Esophagus squamous epithelium (tissue), 5 donors: Measurements from ENCODE around the gene RBBP4. TPM values are rescaled to one million over a fixed set of nuclear protein-coding genes. Genes with fewer than 3 reads are reported as not detected.
A peak's percentile ranks its signal among the peaks of the same experiment; 100 is the strongest.
"Not testable (repeated sequence)": the region's sequence is repeated elsewhere in the genome, so short reads cannot be mapped to it uniquely, and the experiment has no call there.

ENCODE experiments used
- DNase-seq: peaks from one replicate; lab custom pipeline; 2025; lab: John Stamatoyannopoulos, UW
- H3K27ac ChIP-seq, 4 donors: fragments of 200-600 bp; sonication (generic); one replicate each; pipeline ENCODE4 v1.5.1; 2016 to 2019; ENCODE audit warnings: mild to moderate bottlenecking in 1 of 4
- H3K27me3 ChIP-seq, 4 donors: fragments of 200-600 bp; sonication (generic); 1 replicate in 3 of 4; 2 replicates in 1 of 4; pipeline versions ENCODE4 v1.5.1 to v1.6.0; 2017 to 2021; ENCODE audit warnings: antibody characterized with exemption in 1 of 4
- H3K36me3 ChIP-seq, 3 donors: fragments of 200-600 bp; sonication (generic); one replicate each; pipeline ENCODE4 v1.5.1; 2016 to 2019
- H3K4me1 ChIP-seq, 3 donors: fragments of 200-600 bp; sonication (generic); one replicate each; pipeline ENCODE4 v1.5.1; 2017 to 2019
- H3K4me3 ChIP-seq, 4 donors: fragments of 200-600 bp; sonication (generic); 1 replicate in 3 of 4; 2 replicates in 1 of 4; pipeline ENCODE4 v1.5.1; 2016 to 2019; ENCODE audit warnings: mild to moderate bottlenecking in 2 of 4, moderate library complexity in 1 of 4
- H3K9me3 ChIP-seq, 3 donors: fragments of 200-600 bp; sonication (generic); one replicate each; pipeline ENCODE4 v1.5.1; 2016 to 2019
- POLR2A ChIP-seq, 4 donors: fragments of 450-650 bp; IDR thresholded peaks; one replicate each; pipeline ENCODE4 v1.6.1; 2017; ENCODE audit warnings: antibody characterized with exemption in 4 of 4, mild to moderate bottlenecking in 4 of 4, moderate library complexity in 3 of 4
- WGBS, 2 donors: methylation state at CpG; one replicate each; pipeline ENCODE4 v1.1.5; 2018; 5-methylcytosine and 5-hydroxymethylcytosine counted together
- intact Hi-C: fragments of 100-400 bp; cut with DNase I; formaldehyde crosslinking; loops from one replicate; pipeline ENCODE4 v1.15.0; 2022
- total RNA-seq, 4 donors: library from RNA; depleted of rRNA; stranded (reverse); fragments of >200 nt; gene quantifications; one replicate each; pipeline ENCODE4 v1.1.0, GENCODE V29; 2016
- TF ChIP-seq, protein P1 (sequence below), 6 experiments: fragments of 450-650 bp in 4 of 6; fragments of 200-600 bp in 2 of 6; sonication (generic) in 2 of 6; IDR thresholded peaks; one replicate each; pipeline ENCODE4 v1.5.1; 2016 to 2019; ENCODE audit warnings: antibody characterized with exemption in 6 of 6, mild to moderate bottlenecking in 4 of 6, moderate library complexity in 4 of 6
- donor health status: DM: yes; HTN: yes; CAD: no.

Gene RBBP4
- total RNA-seq, 4 donors from 2014 or later: 59.6 to 102 (median 85.1) TPM

DNA sequence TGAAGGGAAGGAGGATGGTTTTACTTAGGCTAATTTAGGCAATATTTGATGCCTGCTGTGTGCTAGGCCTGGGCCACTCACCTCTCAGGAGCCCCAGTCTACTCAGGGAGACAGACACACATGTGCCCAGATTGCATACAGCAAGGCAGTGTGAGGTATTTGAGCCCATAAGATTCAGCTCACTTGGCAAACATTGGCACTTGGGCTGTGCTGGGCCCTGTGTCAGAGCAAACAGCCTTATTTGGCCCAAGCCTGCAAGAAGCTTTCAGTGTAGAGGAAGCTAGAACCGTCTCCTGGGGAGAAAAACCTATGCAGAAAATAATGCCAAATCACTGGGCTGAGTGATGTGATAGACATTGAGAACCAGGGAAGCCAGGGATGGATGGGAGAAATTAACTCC lies 55.5 kb downstream of the RBBP4 start:
- no peaks in the 10 kb centered on the region for H3K36me3 ChIP-seq
- TF ChIP-seq, protein P1, sequence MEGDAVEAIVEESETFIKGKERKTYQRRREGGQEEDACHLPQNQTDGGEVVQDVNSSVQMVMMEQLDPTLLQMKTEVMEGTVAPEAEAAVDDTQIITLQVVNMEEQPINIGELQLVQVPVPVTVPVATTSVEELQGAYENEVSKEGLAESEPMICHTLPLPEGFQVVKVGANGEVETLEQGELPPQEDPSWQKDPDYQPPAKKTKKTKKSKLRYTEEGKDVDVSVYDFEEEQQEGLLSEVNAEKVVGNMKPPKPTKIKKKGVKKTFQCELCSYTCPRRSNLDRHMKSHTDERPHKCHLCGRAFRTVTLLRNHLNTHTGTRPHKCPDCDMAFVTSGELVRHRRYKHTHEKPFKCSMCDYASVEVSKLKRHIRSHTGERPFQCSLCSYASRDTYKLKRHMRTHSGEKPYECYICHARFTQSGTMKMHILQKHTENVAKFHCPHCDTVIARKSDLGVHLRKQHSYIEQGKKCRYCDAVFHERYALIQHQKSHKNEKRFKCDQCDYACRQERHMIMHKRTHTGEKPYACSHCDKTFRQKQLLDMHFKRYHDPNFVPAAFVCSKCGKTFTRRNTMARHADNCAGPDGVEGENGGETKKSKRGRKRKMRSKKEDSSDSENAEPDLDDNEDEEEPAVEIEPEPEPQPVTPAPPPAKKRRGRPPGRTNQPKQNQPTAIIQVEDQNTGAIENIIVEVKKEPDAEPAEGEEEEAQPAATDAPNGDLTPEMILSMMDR (IDR thresholded peaks at IDR 0.05): no peak
- no peak for TF ChIP-seq POLR2A (IDR thresholded peaks at IDR 0.05)
- peaks cover 22 to 35% (median 25%) of the 10 kb centered on the region in 3 donors for H3K4me1 ChIP-seq
- H3K9me3 ChIP-seq: no peaks in the 10 kb centered on the region
- WGBS, 2 donors: 17% methylated on average over 1 of the region's 1 CpG
- H3K27me3 ChIP-seq: peaks cover 0 to 4% (median 0%) of the 10 kb centered on the region in 4 donors
- no peak overlapping the region for H3K4me3 ChIP-seq
- intact Hi-C loops: no loop called here
- DNase-seq: no peak
- peak overlapping the region; percentile 19 to 37 (median 28) for H3K27ac ChIP-seq

DNA sequence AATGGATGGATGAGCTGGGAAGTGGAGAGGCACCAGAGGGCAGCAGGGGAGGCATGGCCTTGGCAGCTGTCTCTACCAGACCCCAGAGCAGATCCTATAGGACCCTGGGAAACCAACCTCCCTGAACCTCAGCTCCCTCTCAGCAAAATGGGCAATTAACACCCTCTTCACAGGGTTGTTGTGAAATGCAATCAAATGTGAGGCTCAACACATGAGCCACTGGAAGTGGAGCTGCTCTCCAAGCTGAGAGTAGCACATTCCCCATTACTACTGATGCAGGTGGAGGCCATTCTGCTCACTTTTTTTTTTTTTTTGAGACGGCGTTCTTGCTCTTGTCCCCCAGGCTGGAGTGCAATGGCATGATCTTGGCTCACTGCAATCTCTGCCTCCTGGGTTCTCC lies 58.1 kb downstream of the RBBP4 start:
- no peak for TF ChIP-seq POLR2A (IDR thresholded peaks at IDR 0.05)
- TF ChIP-seq, protein P1 (IDR thresholded peaks at IDR 0.05): no peak

DNA sequence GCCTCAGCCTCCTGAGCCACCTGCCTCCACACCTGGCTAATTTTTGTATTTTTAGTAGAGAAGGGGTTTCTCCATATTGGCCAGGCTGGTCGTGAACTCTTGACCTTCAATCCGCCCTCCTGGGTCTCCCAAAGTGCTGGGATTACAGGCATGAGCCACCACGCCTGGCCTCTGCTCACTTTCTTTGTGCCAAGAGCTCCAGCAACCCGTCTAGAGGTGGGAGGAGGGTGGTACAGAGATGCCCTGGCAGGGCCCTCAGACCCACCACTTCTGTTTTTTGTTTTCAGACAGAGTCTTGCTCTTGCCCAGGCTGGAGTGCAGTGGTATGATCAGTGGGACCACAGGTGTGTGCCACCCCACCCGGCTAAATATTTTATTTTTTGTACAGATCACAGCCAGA lies 58.5 kb downstream of the RBBP4 start:
- Histone ChIP-seq H3K27ac (no peak overlapping the region), H3K36me3 (no peaks in the 10 kb centered on the region), H3K4me3 (no peak overlapping the region), H3K27me3 (no peaks in the 10 kb centered on the region), H3K9me3 (no peaks in the 10 kb centered on the region), H3K4me1 (peaks cover 6 to 23% (median 9%) of the 10 kb centered on the region in 3 donors)
- WGBS, 2 donors: 72 to 75% methylated on average over 3 to 4 of the region's 5 CpGs
- no peak for DNase-seq
- intact Hi-C loops: no loop called here
- no peak for TF ChIP-seq POLR2A (IDR thresholded peaks at IDR 0.05)
- TF ChIP-seq, protein P1 (IDR thresholded peaks at IDR 0.05): no peak

More for the DNA sequence above, 58.1 kb downstream of the RBBP4 start:
- H3K27me3 ChIP-seq: no peaks in the 10 kb centered on the region
- no peaks in the 10 kb centered on the region for H3K36me3 ChIP-seq
- H3K4me1 ChIP-seq: peaks cover 7 to 26% (median 9%) of the 10 kb centered on the region in 3 donors
- intact Hi-C loops: no loop called here
- no peak overlapping the region for H3K27ac ChIP-seq
- no peak overlapping the region for H3K4me3 ChIP-seq
- DNase-seq: no peak
- H3K9me3 ChIP-seq: no peaks in the 10 kb centered on the region
- WGBS, 2 donors: 78 to 82% methylated on average over 2 of the region's 2 CpGs

DNA sequence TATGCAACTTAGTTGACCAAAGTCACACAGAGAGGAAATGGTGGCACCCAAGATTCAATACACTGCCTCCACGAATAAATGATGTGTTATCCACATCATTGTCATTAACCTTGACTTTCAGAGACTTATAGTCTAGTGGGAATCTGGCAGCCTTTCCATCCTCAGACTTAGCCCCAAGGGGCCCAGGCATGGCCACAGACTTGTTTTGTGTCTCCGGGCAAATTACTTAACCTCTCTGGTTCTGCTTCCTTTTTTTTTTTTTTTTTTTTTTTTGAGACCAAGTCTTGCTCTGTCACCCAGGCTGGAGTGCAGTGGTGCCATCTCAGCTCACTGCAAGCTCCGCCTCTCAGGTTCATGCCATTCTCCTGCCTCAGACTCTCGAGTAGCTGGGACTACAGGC lies 60.2 kb downstream of the RBBP4 start:
- H3K4me3 ChIP-seq, H3K9me3 ChIP-seq, DNase-seq, H3K27me3 ChIP-seq, H3K36me3 ChIP-seq, H3K27ac ChIP-seq: not testable (repeated sequence)
- peaks cover 6 to 32% (median 6%) of the 10 kb centered on the region in 3 donors for H3K4me1 ChIP-seq
- intact Hi-C loops: loop anchor here (5.0 to 10.0 kb wide), 2 partner anchors 61 to 164 kb away; partner anchors contain the start of gene FNDC5
- WGBS, 2 donors: 62 to 69% methylated on average over 4 of the region's 4 CpGs

GRCh38 chr1:32713081-32713480 lies 62.1 kb downstream of the RBBP4 start:
- WGBS, 2 donors: 86 to 91% methylated on average over 10 of the region's 10 CpGs
- DNase-seq: no peak
- TF ChIP-seq, protein P1 (IDR thresholded peaks at IDR 0.05): no peak
- no peak for TF ChIP-seq POLR2A (IDR thresholded peaks at IDR 0.05)
- H3K36me3 ChIP-seq: no peaks in the 10 kb centered on the region
- no peaks in the 10 kb centered on the region for H3K9me3 ChIP-seq
- H3K4me1 ChIP-seq: peaks cover 11 to 50% (median 13%) of the 10 kb centered on the region in 3 donors
- H3K27ac ChIP-seq: no peak overlapping the region
- H3K27me3 ChIP-seq: no peaks in the 10 kb centered on the region
- intact Hi-C loops: loop anchor here (5.0 to 10.0 kb wide), 2 partner anchors 59 to 162 kb away; partner anchors contain the start of gene FNDC5
- no peak overlapping the region for H3K4me3 ChIP-seq
